NCI-H1436 (cell line): ENCODE data around the gene LMLN.
"Not testable (repeated sequence)": the region's sequence is repeated elsewhere in the genome, so short reads cannot be mapped to it uniquely, and the experiment has no call there.

ENCODE experiments used
- DNase-seq: peaks from one replicate; lab custom pipeline; 2025; lab: John Stamatoyannopoulos, UW

The LMLN gene, protein sequence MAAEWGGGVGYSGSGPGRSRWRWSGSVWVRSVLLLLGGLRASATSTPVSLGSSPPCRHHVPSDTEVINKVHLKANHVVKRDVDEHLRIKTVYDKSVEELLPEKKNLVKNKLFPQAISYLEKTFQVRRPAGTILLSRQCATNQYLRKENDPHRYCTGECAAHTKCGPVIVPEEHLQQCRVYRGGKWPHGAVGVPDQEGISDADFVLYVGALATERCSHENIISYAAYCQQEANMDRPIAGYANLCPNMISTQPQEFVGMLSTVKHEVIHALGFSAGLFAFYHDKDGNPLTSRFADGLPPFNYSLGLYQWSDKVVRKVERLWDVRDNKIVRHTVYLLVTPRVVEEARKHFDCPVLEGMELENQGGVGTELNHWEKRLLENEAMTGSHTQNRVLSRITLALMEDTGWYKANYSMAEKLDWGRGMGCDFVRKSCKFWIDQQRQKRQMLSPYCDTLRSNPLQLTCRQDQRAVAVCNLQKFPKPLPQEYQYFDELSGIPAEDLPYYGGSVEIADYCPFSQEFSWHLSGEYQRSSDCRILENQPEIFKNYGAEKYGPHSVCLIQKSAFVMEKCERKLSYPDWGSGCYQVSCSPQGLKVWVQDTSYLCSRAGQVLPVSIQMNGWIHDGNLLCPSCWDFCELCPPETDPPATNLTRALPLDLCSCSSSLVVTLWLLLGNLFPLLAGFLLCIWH

DNA sequence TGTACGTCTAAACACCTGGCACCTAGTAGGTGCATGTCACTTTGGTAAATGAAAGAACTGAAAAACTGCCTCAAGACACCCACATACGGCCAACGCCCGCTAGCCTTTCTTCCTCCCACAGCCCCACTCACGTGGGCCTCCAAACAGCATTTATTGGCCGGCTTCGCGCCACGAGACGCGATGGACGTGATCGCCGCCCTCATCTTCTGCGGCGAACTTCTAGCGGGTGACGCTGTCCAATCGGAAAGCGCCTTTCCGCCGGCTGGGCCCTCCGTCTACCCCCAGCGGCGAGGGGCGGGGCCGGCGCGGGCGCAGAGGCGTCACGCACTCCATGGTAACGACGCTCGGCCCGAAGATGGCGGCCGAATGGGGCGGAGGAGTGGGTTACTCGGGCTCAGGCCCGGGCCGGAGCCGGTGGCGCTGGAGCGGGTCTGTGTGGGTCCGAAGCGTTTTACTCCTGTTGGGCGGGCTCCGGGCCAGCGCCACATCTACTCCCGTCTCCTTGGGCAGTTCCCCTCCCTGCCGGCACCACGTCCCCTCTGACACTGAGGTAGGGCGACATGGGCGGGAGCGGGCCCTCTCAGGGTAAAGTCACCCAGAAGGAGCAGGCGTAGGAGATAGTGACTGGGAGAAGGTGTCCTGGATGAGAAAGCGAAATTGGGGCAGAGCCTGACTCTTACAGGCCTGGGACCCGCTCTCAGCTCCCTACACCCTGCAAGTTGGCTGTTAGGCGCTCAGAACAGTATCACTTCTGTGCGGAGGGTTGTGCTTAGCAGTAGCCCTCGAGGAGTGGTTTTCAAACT, at the start of gene LMLN:
Gene LMLN, plus strand, starts transcription at position 327 of the 803 bp plus-strand sequence. Its CDS starts 29 bp downstream, at position 356.
- peak; percentile 97 for DNase-seq

GRCh38 chr3:197912741-197913476, 47.1 kb upstream of the LMLN start:
- DNase-seq = no peak

DNA sequence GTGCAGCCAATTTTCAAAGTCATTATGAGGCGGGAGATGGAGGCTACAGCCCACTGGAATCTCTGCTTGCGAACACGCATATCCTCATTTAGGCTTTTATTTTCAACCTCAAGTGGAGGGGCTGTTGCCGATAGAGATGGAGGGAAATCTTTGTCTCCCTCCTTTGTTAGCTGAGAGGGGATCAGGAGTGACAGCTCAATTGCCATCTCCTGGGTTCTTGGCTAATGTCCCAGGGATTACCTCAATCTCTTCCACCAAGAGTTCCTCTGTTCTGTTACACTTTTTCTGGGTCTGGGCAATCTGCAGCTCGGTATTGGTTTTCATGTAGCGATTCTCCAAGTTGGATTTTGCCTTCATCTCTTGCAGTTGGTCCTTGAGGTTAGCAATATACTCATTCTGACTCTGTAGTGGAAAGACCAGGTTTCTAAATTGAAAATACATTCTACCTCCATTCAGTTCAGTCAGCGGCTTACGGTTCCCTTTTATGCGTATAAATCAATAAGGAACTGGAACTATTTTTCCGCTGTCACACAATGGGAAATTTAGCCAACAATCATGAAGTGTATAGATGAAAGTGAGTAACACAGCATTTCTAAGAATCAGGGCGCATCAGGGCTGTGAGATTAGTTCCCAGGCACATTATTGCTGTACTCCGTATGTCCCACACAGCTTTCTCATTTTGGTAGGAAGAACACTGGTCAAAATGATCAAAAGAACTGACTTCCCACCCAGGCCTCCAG, 46.2 kb upstream of the LMLN start:
- peak; percentile 0 for DNase-seq

DNA sequence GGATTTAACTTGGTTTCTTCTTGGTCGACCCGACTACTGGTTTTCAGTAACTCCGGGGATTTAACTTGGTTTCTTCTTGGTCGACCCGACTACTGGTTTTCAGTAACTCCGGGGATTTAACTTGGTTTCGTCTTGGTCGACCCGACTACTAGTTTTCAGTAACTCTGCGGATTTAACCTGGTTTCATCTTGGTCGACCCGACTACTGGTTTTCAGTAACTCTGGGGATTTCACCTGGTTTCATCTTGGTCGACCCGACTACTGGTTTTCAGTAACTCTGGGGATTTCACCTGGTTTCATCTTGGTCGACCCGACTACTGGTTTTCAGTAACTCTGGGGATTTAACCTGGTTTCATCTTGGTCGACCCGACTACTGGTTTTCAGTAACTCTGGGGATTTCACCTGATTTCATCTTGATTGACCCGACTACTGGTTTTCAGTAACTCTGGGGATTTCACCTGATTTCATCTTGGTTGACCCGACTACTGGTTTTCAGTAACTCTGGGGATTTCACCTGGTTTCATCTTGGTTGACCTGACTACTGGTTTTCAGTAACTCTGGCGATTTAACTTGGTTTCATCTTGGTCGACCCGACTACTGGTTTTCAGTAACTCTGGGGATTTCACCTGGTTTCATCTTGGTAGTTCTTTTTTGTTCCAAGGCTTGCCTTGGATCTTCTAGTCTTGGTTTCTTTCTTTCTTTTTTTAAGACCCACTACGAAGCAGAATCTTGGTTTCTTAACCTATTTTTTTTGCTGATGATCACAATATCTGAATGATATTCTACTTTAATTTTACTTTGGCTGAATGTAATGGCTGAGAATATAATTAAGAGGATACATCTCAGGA, 38.4 kb upstream of the LMLN start:
- DNase-seq = not testable (repeated sequence)

DNA sequence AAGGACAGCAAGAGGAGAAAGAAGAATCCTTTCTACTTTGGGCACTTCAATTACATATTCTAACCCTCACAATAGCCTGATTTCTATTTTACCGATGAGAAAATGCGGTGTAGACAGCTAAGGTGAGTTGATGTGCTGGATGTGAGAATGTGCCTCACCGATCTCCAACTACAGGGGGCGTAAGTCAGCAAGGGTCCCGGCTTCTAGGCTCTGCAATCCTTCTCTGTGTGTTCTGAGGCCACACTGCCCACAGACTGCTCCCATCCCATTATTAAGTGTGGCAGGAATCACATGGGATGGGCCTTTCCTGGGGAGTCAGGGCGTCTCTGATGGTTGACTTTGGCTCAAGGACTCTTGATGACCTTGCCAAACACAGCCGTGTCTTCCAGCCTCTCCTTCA, 33.6 kb upstream of the LMLN start:
- DNase-seq = no peak

DNA sequence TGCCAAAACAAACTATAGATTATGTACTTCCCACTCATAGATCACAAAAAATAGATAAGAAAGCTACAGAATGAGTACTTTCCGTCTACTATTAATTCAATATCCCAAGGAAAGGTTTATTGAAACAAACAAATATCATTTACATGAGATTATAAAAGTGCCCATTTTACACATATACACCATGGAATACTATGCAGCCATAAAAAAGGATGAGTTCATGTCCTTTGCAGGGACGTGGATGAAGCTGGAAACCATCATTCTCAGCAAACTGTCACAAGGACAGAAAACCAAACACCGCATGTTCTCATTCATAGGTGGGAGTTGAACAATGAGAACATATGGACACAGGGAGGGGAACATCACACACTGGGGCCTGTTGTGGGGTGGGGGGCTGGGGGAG, 32.4 kb upstream of the LMLN start:
- DNase-seq = not testable (repeated sequence)

DNA sequence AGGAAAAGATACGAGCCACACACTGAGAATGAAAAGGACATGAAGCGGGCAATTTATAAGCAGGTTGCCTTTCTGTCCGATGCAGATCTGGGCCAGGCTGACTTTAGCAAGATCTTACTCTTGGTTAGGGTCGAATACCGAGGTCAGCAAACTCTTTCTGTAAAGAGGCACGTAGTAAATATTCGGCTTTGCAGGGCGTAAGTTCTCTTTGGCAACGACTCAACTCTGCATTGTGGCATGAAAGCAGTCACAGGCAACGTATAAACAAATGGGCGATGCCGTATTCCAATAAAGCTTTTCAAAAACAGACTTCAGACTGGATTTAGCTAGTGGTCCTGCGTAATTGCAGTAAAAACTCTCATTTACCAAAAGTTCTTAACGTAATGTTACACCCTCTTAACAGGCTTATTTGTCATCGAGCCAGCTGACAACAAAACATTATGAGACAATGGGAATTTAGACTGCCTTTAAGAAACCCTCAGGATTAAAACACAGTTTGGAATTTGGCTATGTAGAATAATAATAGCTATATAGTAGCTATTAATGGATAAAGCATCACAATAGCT, 23.1 kb upstream of the LMLN start:
- DNase-seq = no peak

GRCh38 chr3:197940745-197941384, 19.2 kb upstream of the LMLN start:
- no peak for DNase-seq

DNA sequence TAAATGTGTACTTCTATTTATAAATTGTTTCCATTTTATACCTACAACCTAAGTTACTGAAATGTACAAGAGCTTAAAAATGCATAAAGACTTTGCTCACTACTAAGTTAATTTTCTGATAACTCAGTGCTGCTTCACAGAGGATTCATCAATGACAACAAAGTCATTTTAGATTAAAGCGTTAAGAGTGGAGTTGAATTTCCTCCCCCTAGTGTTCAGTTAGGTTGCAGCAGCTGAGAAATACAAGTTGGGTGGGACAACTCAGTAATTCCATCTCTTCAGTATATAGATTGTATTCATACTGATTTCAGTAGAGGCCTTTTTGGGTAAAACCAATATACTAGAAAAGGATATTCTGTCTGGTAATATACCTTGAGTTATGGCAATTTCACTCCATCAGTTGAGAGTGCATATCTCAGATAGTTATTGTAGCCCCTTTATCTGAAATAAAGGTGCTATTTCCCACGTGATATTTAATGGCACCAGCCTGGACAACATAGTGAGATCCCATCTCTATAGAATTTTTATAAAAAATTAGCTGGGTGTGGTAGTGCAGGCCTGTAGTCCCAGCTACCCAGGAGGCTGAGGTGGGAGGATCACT, 17.0 kb upstream of the LMLN start:
- peak; percentile 56 for DNase-seq

DNA sequence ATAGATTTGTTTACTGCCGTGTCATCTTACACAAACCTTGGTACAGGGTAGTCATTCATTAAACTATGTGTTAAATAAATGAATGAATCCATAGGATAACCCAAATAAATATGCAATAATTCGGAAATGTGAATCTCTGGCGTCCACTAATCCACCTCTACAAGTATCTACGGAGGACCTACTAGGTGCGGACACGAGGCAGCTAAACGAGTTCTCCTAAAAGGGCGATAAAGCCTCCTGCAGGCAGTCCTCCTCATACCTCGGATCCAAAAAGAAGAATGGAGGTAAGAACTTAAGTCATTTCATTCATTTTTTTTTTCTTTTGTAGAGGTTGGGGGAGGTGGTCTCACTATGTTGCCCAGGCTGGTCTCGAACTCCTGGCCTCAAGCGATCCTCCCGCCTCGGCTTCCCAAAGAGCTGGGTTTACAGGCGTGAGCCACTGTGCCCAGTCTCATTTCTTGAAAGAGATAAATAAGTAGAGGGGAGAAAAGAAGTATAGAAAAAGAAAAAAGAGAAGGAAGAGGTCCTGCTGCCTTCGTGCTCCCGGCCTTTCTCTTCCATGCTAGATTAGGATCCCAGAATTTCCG, 10.7 kb upstream of the LMLN start:
- DNase-seq = no peak

DNA sequence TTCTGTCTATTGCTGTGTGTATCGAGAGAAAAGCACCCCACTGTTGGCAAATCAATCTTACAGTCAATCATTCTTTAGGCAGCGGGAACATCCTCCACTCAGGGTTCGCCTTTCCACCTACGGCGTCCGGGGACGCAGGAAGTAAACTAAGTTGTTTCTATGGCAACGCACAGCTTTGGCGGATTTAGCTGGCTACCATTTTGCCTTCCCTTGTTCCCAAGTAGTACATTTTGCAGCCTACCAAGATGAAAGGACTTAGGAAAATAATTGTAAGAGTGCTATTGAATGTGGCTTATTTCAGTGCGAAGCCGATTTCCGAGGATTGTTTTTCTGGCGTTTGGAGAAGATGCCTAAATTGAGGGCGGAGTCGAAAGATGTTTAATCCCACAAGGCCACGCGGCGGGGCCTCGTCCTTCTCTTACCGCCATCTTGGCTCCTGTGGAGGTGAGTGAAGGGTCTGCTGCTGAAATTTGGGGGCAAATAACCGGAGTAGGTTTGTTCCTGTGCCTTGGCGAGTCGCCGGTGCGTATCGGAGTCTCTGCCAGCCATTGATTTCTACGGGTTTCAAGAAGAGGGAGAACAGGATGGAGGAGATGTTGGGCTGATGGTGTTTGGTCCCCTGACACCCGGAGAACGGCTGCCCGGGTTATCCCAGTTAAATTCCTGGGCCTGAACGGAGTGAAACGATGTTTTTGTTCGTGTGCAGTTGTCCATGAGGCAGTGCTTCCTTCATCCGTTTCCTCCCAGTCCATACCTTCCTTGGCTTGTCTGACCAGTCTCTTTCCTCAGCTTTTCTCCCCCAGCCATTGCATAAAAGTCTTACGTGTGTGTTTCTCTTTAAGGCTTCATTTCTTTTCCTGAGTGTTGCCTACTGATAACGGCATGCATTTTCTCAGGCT, 10.0 kb upstream of the LMLN start, which contains the start of gene RPL35A:
Gene RPL35A, plus strand, starts transcription at position 413 of the 899 bp plus-strand sequence. CDS start 778 bp downstream, outside the sequence.
- DNase-seq = peak; percentile 99

- DNase-seq = no peak
These were observed 9.3 kb upstream of the LMLN start for GRCh38 chr3:197950677-197951061.

DNA sequence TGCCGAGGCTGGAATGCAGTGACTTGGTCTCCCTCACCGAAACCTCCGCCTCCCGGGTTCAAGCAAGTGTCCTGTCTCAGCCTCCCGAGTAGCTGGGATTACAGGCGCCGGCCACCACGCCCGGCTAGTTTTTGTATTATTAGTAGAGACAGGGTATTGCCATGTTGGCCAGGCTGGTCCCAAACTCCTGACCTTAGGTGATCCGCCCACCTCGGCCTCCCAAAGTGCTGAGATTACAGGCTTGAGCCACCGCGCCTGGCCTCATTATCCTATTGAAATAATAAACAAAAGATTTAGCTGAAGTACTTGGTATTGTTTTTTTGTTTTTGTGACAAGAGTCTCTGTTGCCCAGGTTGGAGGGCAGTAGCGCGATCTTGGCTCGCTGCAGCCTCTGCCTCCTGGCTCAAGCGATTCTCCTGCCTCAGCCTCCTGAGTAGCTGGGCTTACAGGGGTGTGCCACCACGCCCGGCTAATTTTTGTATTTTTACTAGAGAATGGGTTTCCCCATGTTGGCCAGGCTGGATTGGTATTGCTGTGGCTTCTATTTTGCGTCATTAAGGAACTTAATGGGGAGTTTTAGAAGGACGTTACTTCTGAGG, 8.5 kb upstream of the LMLN start:
- DNase-seq = no peak

DNA sequence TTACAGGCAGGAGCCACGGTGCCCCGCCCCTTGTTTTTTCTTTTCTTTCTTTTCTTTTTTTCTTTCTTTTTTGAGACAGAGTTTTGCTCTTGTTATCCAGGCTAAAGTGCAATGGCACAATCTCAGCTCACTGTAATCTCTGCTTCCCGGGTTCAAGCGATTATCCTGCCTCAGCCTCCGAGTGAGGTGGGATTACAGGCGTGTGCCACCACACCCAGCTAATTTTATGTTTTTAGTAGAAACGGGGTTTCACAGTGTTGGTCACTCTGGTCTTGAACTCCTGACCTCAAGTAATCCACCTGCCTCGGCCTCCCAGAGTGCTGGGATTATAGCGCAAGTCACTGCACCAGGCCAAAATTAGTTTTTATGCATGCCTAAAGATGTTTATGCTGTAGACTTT, 7.6 kb upstream of the LMLN start:
- no peak for DNase-seq

- no peak for DNase-seq
These were observed 6.7 kb upstream of the LMLN start for GRCh38 chr3:197953325-197953724.

DNA sequence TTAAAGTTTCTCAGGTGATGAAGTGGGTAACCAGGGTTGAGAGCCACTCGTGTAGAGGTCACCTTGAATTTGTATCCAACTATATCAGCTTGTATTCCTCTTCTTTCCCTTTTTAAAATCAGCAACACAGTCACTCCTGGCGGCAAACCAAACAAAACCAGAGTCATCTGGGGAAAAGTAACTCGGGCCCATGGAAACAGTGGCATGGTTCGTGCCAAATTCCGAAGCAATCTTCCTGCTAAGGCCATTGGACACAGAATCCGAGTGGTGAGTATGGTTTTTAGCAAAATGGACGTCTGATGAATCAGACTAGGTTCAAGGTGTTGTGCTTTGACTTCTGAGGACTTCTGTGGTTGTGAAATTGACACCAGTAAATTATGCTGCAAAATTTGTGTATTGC, 6.1 kb upstream of the LMLN start:
- no peak for DNase-seq

- DNase-seq = no peak
These were observed 4.0 kb upstream of the LMLN start for GRCh38 chr3:197955892-197956477.
